ENCODE measurements around the gene PRSS38.

The PRSS38 gene

GRCh38 chr1:227773558-227773957 is 41.9 kb upstream of the PRSS38 start (continued):
- TF ChIP-seq ZNF362 (tag by site-specific recombination; IDR thresholded peaks at IDR 0.05), result no peak

- Histone ChIP-seq H3K36me3 (ENCODE audit: control insufficient read depth in 2 of 2, insufficient read depth in 1 of 2, low read length in 2 of 2) (peaks cover 5 to 86% of the 10 kb centered on the region in 2 experiments; a peak in 1 of 3 replicates), H3K27ac (ENCODE audit: extremely low read depth, low read depth, low read length) (no peak overlapping the region), H3K9me3 (ENCODE audit: control insufficient read depth, insufficient read depth, low read depth, low read length) (no peaks in the 10 kb centered on the region), H3K4me1 (ENCODE audit: control insufficient read depth, insufficient read depth, low read length) (no peaks in the 10 kb centered on the region), H3K4me3 (ENCODE audit: low read depth, low read length) (no peak overlapping the region)
- ChIA-PET POLR2A (interaction anchor here (1.6 kb wide), 1 partner anchor 14 kb away, joined by 4 read pairs; no protein-coding TSS in a partner anchor), CTCF (interaction anchor here (0.7 to 1.7 kb wide), 3 partner anchors 14 to 726 kb away, joined by 3 to 6 read pairs (median 4); no protein-coding TSS in a partner anchor)
- TF ChIP-seq ZNF2 (tag by site-specific recombination; IDR thresholded peaks at IDR 0.05) (no peak), ZFP37 (tag by site-specific recombination; IDR thresholded peaks at IDR 0.05) (no peak), ZNF843 (tag by site-specific recombination; IDR thresholded peaks at IDR 0.05) (no peak), ZNF311 (tag by site-specific recombination; IDR thresholded peaks at IDR 0.05; ENCODE audit: borderline replicate concordance) (no peak), KLF9 (tag by site-specific recombination; IDR thresholded peaks at IDR 0.05; ENCODE audit: low read depth) (no peak), KLF8 (tag by site-specific recombination; IDR thresholded peaks at IDR 0.05) (no peak)
Measured at GRCh38 chr1:227774051-227774731, 41.3 kb upstream of the PRSS38 start.

GRCh38 chr1:227774821-227775661 is 40.4 kb upstream of the PRSS38 start:
- H3K27ac ChIP-seq (ENCODE audit: extremely low read depth, low read depth, low read length), result no peak overlapping the region
- H3K36me3 ChIP-seq (ENCODE audit: control insufficient read depth in 2 of 2, insufficient read depth in 1 of 2, low read length in 2 of 2), result peaks cover 5 to 86% of the 10 kb centered on the region in 2 experiments; a peak in 1 of 3 replicates
- no peaks in the 10 kb centered on the region for H3K4me1 ChIP-seq (ENCODE audit: control insufficient read depth, insufficient read depth, low read length)
- TF ChIP-seq GFI1B (tag by site-specific recombination; IDR thresholded peaks at IDR 0.05) (no peak), ZNF19 (tag by site-specific recombination; IDR thresholded peaks at IDR 0.05; ENCODE audit: low read depth) (no peak), ZNF354C (tag by site-specific recombination; IDR thresholded peaks at IDR 0.05; ENCODE audit: borderline replicate concordance, low read depth) (no peak), ZNF18 (tag by site-specific recombination; IDR thresholded peaks at IDR 0.05) (no peak), ZNF121 (tag by site-specific recombination; IDR thresholded peaks at IDR 0.05) (no peak), ZNF558 (tag by site-specific recombination; IDR thresholded peaks at IDR 0.05) (no peak), OVOL3 (tag by site-specific recombination; IDR thresholded peaks at IDR 0.05) (no peak), ZNF843 (tag by site-specific recombination; IDR thresholded peaks at IDR 0.05) (no peak), PATZ1 (tag by site-specific recombination; IDR thresholded peaks at IDR 0.05) (no peak), PRDM10 (tag by site-specific recombination; IDR thresholded peaks at IDR 0.05) (no peak), ZNF473 (tag by site-specific recombination; IDR thresholded peaks at IDR 0.05) (no peak)
- H3K4me3 ChIP-seq (ENCODE audit: low read depth, low read length), result no peak overlapping the region
- ChIA-PET CTCF (interaction anchor here (0.6 to 1.7 kb wide), 4 partner anchors 15 to 179 kb away, joined by 3 to 6 read pairs (median 4); no protein-coding TSS in a partner anchor), POLR2A (interaction anchor here (1.6 kb wide), 1 partner anchor 13 kb away, joined by 4 read pairs; no protein-coding TSS in a partner anchor)
- H3K9me3 ChIP-seq (ENCODE audit: control insufficient read depth, insufficient read depth, low read depth, low read length), result no peaks in the 10 kb centered on the region
